IPS DF 19.7 (cell line): ENCODE results near the gene CLSTN2.

Experiments
- DNase-seq: peaks from one replicate; pipeline ENCODE4 v3.0.0-alpha.2; 2013; ENCODE audit warnings: low read depth, low spot score

Gene CLSTN2

DNA sequence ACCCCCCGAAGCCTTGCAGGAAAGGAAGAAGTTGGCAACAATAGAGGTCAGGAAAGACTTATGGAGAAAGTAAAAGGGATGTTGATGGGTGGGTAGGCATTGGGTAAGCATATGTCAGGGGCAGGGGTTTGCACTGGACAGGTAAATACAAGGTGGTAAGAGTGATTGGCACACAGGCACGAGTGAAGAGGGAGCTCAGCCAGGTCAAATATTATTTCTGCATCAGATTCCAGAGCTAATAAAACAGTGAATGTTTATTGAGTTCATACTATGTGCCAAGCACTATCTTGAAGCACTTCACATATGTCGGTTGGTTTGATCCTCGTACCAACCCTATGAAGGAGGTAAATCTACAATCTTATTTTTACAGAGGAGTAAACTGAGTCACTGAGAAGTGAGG, 6.6 kb downstream of the CLSTN2 start:
- no peak for DNase-seq

- no peak for DNase-seq
These were observed 9.4 kb downstream of the CLSTN2 start for GRCh38 chr3:139944256-139944910.

GRCh38 chr3:139945386-139945785, 10.4 kb downstream of the CLSTN2 start:
- no peak for DNase-seq

GRCh38 chr3:139945942-139946341, 11.0 kb downstream of the CLSTN2 start:
- DNase-seq: no peak

GRCh38 chr3:139948467-139948866, 13.5 kb downstream of the CLSTN2 start:
- no peak for DNase-seq

DNA sequence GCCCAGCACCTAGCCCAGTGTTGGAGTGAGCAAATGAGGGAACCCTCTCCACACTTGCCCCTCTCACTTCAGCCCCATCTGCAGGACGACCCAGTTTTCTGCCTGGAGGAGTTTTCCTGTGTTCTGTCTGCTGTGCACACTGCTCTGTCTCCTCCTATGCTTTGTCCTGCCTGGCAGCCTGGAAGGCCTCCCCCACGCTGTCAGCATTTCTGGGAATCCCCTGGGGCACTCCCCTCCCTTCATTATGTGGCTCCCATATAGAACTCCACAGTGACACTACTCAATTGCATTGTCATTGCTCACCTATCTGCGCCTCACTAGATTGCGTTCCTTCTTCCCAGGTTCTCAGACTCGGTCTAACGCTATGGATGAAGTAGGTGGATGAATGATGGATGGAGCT, 13.9 kb downstream of the CLSTN2 start:
- no peak for DNase-seq

GRCh38 chr3:139953131-139953910, 18.3 kb downstream of the CLSTN2 start:
- DNase-seq: no peak

DNA sequence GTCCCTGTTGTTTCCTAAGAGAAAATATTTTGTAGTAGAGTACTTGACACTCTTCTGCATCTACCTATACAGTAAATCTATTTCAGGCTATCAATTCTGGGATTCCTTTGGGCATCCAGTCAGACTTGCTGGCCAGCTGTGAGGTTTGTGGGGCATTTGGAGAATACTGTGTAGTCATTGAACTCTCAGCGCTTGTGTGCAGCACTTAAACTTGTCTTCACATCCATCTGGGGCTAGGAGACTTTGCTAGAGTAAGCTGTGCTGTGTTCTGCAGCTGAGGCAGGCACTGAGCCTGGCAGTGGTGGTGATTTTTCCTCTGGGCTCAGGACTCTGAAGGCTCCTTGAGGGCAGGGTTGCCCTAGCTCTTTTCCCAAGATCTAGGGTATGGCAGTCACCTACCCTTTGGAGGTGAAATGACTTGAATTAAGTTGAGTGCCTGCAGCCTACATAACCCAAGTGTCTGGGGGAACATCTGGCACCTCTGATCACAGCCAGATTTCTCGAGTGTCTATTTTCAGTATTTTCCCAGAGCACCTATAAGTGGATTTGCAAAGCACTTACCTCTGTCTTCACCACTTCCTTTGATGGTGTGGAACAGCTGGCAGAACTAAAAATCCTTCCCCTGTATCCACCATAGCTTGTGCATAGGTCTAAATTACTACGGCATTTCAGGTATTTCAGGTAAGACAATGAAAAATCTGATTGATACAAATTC, 19.3 kb downstream of the CLSTN2 start:
- no peak for DNase-seq

- DNase-seq: no peak
These were observed 22.9 kb downstream of the CLSTN2 start for GRCh38 chr3:139957844-139958243.

DNA sequence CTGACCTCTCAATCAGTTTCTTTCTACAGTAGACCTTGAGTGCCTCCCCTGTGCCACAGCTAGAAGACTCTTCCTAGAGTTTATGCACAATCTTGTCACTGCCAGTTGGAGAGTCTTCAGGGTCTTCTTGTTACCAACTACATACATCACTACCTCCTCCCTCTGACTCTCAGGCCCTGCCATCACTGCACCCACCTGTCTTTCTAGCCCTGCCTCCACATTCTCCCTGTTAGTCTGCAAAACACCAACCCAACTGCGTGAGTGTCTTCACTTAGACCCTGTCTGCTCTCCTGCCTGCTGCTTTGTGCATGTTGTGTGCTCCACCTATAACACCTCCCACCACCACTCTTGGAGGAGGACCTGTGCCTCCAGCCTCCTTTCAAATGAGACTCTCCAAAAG, 34.4 kb downstream of the CLSTN2 start:
- DNase-seq: no peak

- no peak for DNase-seq
These were observed 35.5 kb downstream of the CLSTN2 start for GRCh38 chr3:139970526-139970925.

GRCh38 chr3:139974809-139975425, 39.9 kb downstream of the CLSTN2 start:
- no peak for DNase-seq

- no peak for DNase-seq
These were observed 40.8 kb downstream of the CLSTN2 start for GRCh38 chr3:139975594-139976365.

- no peak for DNase-seq
These were observed 44.0 kb downstream of the CLSTN2 start for GRCh38 chr3:139978966-139979365.

GRCh38 chr3:139979991-139980390, 45.0 kb downstream of the CLSTN2 start:
- DNase-seq: no peak

- no peak for DNase-seq
These were observed 47.4 kb downstream of the CLSTN2 start for GRCh38 chr3:139982404-139982803.

- DNase-seq: no peak
These were observed 50.6 kb downstream of the CLSTN2 start for GRCh38 chr3:139985576-139985975.

GRCh38 chr3:139987908-139988307, 52.9 kb downstream of the CLSTN2 start:
- DNase-seq: no peak

DNA sequence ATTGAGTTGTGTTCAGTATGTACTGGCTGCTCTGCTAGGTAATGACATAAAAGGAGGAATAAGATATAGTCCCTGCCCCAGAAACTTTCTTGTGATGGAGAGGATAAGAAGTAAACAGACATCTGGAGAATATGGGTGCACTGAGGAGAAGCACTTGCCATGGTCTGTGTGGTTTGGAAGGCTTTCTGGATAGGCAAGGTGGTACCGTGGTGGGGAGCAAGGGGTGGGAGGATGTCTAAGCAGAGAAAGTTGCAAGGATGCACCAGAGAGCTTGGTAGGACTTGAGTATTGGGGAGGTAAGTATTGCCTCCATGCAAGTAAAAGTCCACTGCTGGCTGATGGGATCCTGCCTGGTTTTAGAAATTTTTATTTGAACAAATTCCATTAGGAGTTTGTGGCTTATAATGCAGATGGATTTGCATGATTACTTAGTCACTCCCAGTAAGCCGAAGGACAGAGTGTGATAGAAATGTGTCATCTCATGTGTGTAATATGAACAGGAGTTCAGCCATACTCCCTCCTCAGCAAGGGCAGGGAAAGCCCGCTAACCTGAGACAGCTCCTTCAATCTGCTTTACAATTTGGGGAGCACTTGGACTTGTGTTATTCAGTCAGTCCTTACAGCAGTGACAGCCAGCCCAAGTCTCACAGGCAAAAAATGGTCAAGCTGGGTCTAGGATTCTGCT, 53.6 kb downstream of the CLSTN2 start:
- DNase-seq: no peak

- DNase-seq: no peak
These were observed 59.9 kb downstream of the CLSTN2 start for GRCh38 chr3:139994891-139995290.

- no peak for DNase-seq
These were observed 69.3 kb downstream of the CLSTN2 start for GRCh38 chr3:140004271-140004670.
